Measurements from ENCODE around the gene PEAK1. TPM values are rescaled to one million over a fixed set of nuclear protein-coding genes. Genes with fewer than 3 reads are reported as not detected.

PEAK1 gene
- total and polyA plus RNA-seq, 8 donors = 58.3 to 86.9 (median 64.3) TPM

DNA sequence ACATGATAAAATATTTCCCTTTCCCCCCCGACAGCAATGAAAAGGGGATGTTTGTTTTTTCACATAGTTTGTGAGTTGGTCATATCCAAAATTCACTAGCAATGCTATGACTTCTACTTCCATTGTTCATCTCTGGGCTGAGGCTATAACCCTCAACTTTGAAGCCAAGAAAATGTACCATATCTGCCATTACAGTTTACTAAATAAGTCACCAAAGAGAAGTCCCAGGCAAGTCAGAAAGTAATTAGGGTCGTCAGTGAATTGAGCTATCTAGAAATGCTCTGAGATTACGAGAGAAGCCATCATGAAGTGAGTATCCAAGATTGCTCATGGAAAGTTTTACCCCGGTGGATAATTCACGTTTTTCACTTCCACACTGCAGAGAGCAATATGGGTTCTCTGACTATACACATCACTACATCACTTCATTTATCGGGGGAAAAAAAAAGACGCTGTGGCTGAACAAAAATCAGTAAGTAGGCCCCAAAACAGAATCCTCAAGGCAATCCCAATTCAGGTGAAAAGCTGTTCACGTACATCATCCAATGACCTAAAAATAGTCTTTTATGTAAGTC is 1.4 kb downstream of the PEAK1 start:
- DNase-seq (no peak), ATAC-seq (no peak)
- Histone ChIP-seq H3K36me3 (no peaks in the 10 kb centered on the region), H3K9me3 (no peaks in the 10 kb centered on the region), H3K27me3 (no peaks in the 10 kb centered on the region), H3K4me3 (peak overlapping the region; percentile 68 to 88), H3K27ac (peak overlapping the region; percentile 91 to 93), H3K4me1 (peaks cover 22 to 80% of the 10 kb centered on the region in 2 donors)
- intact Hi-C loops (cut with DNase I) = no loop called here
- TF ChIP-seq, protein P1, sequence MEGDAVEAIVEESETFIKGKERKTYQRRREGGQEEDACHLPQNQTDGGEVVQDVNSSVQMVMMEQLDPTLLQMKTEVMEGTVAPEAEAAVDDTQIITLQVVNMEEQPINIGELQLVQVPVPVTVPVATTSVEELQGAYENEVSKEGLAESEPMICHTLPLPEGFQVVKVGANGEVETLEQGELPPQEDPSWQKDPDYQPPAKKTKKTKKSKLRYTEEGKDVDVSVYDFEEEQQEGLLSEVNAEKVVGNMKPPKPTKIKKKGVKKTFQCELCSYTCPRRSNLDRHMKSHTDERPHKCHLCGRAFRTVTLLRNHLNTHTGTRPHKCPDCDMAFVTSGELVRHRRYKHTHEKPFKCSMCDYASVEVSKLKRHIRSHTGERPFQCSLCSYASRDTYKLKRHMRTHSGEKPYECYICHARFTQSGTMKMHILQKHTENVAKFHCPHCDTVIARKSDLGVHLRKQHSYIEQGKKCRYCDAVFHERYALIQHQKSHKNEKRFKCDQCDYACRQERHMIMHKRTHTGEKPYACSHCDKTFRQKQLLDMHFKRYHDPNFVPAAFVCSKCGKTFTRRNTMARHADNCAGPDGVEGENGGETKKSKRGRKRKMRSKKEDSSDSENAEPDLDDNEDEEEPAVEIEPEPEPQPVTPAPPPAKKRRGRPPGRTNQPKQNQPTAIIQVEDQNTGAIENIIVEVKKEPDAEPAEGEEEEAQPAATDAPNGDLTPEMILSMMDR (IDR thresholded peaks at IDR 0.05) = no peak

- Histone ChIP-seq H3K27me3 (no peaks in the 10 kb centered on the region), H3K36me3 (no peaks in the 10 kb centered on the region), H3K27ac (no peak overlapping the region), H3K4me3 (peak overlapping the region in 1 of 2 donors; percentile 88), H3K4me1 (peaks cover 28 to 78% of the 10 kb centered on the region in 2 donors), H3K9me3 (no peaks in the 10 kb centered on the region)
- TF ChIP-seq, protein P1 (IDR thresholded peaks at IDR 0.05) = no peak
- no peak for ATAC-seq
- no peak for DNase-seq
- intact Hi-C loops (cut with DNase I) = no loop called here
These were observed 2.3 kb downstream of the PEAK1 start for GRCh38 chr15:77417602-77418001.

- DNase-seq (no peak), ATAC-seq (no peak)
- Histone ChIP-seq H3K9me3 (no peaks in the 10 kb centered on the region), H3K4me1 (peaks cover 21 to 72% of the 10 kb centered on the region in 2 donors), H3K27ac (no peak overlapping the region), H3K36me3 (no peaks in the 10 kb centered on the region), H3K27me3 (no peaks in the 10 kb centered on the region), H3K4me3 (no peak overlapping the region)
- TF ChIP-seq, protein P1 (IDR thresholded peaks at IDR 0.05) = no peak
- intact Hi-C loops (cut with DNase I) = no loop called here
These were observed 3.0 kb downstream of the PEAK1 start for GRCh38 chr15:77416954-77417353.

DNA sequence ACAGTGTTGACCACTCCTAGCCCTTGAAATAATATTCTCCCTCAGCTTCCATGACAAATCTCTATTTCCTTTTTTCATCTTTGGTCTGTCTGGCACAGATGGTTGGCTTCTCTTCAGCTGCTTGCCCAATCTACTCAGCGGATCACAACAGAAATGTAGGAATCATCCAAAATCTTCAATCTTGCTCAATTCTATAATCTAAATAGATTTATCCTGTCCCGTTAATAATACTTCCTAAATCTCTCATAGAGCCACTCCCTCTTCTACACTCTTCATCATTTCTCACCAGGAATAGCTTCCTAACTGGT is 3.8 kb downstream of the PEAK1 start:
- no peaks in the 10 kb centered on the region for H3K36me3 ChIP-seq
- peak overlapping the region; percentile 1 to 57 for H3K27ac ChIP-seq
- no peak overlapping the region for H3K4me3 ChIP-seq
- DNase-seq = no peak
- TF ChIP-seq, protein P1 (IDR thresholded peaks at IDR 0.05) = no peak
- intact Hi-C loops (cut with DNase I) = no loop called here
- ATAC-seq = no peak
- H3K4me1 ChIP-seq = peaks cover 20 to 63% of the 10 kb centered on the region in 2 donors
- no peaks in the 10 kb centered on the region for H3K9me3 ChIP-seq
- H3K27me3 ChIP-seq = no peaks in the 10 kb centered on the region

DNA sequence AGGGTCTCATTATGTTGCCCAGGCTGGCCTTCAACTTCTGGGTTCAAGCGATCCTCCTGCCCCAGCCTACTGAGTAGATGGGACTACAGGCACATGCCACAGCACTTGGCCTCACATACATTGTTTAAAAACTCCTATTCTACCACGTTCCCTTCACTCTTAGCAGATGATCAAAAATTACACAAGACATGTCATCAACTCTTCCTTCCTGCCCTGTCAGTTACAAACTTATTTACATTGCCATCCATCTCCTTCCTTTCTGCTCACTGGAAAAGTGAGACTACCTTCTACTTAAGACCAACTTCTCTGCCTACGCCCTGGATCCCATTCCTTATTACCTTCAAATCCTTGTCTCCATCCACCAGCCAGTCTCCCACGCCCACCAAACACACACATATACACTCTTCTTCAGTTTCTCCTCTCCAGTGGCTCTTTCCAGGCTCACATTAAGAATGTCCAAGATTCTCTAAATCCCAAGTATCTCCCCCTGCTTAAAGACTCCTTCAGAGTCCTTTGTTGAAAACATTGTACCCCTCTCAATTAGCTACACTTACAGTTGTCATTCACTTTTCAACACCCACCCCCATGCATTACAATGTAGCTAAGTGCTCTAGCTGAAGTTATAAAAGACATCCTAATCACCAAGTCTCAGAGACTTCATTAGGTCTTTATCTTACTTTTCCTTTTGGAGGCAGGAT is 4.3 kb downstream of the PEAK1 start:
- DNase-seq = no peak
- no peaks in the 10 kb centered on the region for H3K36me3 ChIP-seq
- intact Hi-C loops (cut with DNase I) = no loop called here
- H3K4me3 ChIP-seq = no peak overlapping the region
- no peak for ATAC-seq
- H3K9me3 ChIP-seq = no peaks in the 10 kb centered on the region
- TF ChIP-seq, protein P1 (IDR thresholded peaks at IDR 0.05) = no peak
- peaks cover 20 to 60% of the 10 kb centered on the region in 2 donors for H3K4me1 ChIP-seq
- H3K27ac ChIP-seq = peak overlapping the region; percentile 1 to 57
- H3K27me3 ChIP-seq = no peaks in the 10 kb centered on the region
